Renal cortex interstitium (tissue), 11 donors: Measurements from ENCODE around the gene TUBB8B. TPM values are rescaled to one million over a fixed set of nuclear protein-coding genes. Genes with fewer than 3 reads are reported as not detected.
"Not testable (repeated sequence)": the region's sequence is repeated elsewhere in the genome, so short reads cannot be mapped to it uniquely, and the experiment has no call there.

ENCODE experiments used
- DNase-seq, 11 donors: peaks; one replicate each; pipeline ENCODE4 v3.0.0-alpha.2; 2013; ENCODE audit warnings: low read depth in 9 of 11, low spot score in 4 of 11; ENCODE audit errors: extremely low read depth in 1 of 11
- polyA plus RNA-seq, 3 donors: library from polyadenylated mRNA; unstranded; fragments of 120-200 nt; gene quantifications; one replicate each; pipeline ENCODE4 v1.2.1, GENCODE V29; 2013; ENCODE audit not compliant: insufficient read length in 3 of 3

TUBB8B gene
- polyA plus RNA-seq, 3 donors, result 0.74 to 1.8 (median 0.86) TPM

DNA sequence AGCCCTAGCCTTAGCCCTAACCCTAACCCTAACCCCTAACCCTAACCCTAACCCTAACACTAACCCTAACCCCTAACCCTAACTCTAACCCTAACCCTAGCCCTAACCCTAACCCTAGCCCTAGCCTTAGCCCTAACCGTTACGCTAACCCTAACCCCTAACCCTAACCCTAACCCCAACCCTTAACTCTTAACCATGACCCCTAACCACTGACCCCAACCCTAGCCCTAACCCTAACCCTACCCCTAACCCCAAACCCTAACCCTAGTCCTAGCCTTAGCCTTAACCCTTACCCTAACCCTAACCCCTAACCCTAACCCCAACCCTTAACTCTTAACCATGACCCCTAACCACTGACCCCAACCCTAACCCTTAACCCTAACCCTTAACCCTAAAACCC lies 14.2 kb upstream of the TUBB8B start:
- not testable (repeated sequence) for DNase-seq

DNA sequence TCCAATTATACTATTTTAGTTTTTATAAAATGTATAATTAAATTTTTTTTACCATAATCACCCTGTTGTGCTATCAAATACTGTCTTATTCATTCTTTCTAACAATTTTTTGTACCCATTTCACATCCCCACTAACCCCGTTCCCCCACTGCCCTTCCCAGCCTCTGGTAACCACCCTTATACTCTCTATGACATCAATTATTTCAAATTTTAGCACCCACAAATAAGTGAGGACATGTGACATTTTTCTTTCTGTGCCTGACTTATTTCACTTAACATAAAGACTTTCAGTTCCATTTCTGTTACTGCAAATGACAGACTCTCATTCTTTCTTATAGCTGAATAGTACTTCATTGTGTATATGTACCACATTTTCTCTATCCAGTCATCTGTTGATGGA lies 5.0 kb upstream of the TUBB8B start:
- not testable (repeated sequence) for DNase-seq

DNA sequence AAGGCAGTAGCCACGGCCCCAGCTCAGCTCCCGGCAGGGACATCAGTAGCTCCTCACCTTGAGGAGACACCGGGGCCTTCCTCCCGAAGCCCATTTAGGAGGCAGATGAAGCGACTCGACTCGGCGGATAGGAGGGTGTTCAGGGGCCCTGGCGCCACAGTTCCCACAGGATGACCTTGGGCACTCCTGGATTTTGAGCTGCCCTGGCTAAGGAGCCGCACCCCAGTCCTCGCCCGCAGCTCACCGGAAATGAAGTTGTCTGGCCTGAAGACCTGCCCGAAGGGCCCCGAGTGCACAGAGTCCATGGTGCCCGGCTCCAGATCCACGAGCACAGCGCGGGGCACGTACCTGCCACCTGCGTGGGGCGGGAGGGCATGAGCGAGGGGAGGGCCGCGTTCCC lies 719 bp downstream of the TUBB8B start:
- not testable (repeated sequence) for DNase-seq

DNA sequence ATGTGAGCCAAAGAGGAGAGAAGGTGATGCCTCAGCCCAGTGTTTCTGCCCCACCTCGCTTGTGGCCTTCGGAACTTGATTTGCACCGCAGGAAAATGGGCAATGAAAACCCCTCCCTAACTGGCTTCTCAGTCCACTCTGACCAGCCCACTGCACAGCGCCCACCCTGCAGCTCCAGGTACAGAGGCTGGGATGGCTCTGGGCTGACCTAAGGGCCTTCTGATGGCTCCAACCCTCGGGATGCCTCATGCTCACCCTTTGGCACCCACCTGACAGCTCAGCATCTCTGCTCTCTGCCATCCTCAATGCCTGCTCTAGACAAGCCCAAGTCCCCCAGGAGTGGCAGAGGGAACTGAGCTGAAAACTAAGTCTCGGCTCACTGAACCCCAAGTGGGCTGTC lies 36.2 kb downstream of the TUBB8B start:
- DNase-seq, result not testable (repeated sequence)

DNA sequence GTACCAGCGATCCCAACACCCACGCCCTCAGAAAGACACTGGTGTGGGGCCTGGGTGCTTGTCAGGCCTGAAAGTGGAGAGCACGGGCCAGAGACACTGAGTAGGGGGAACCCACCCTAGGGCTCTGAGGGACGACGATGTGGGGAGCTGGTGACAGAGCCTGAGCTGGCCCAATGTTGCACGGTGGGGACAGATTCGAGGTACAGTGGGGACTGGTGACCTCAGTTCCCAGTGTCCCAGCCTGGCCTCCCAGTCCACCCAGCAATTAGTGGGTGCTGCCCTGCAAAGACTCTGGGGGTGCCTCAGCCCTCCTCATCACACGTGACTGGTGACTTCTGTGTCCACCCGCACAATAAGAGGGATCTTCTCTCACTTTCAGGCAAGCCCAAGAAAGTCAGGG lies 36.6 kb downstream of the TUBB8B start:
- DNase-seq, result not testable (repeated sequence)

DNA sequence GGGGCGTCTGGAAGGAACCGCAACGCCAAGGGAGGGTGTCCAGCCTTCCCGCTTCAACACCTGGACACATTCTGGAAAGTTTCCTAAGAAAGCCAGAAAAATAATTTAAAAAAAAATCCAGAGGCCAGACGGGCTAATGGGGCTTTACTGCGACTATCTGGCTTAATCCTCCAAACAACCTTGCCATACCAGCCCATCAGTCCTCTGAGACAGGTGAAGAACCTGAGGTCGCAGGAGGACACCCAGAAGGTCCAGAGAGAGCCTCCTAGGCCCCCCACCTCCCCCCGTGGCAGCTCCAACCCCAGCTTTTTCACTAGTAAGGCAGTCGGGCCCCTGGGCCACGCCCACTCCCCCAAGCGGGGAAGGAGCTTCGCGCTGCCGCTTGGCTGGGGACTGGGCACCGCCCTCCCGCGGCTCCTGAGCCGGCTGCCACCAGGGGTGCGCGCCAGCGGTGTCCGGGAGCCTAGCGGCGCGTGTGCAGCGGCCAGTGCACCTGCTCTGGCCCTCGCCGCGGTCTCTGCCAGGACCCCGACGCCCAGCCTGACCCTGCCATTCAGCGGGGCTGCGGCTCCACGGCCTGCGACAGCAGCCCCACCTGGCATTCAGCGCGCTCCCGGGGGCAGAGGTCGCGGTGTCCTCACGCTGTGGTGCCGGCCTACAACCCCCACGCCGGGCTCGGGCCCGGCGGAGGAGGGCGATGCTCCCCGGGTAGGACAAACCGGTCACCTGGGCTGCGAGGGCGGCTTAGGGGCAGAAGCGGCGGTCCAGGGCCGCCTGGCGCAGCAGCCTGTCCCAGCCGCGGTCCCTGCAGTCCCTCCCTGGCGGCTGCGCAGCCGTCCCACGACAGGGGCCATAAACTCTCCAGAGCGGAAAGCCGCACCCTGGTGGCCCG lies 37.8 kb downstream of the TUBB8B start:
- DNase-seq, result not testable (repeated sequence)

DNA sequence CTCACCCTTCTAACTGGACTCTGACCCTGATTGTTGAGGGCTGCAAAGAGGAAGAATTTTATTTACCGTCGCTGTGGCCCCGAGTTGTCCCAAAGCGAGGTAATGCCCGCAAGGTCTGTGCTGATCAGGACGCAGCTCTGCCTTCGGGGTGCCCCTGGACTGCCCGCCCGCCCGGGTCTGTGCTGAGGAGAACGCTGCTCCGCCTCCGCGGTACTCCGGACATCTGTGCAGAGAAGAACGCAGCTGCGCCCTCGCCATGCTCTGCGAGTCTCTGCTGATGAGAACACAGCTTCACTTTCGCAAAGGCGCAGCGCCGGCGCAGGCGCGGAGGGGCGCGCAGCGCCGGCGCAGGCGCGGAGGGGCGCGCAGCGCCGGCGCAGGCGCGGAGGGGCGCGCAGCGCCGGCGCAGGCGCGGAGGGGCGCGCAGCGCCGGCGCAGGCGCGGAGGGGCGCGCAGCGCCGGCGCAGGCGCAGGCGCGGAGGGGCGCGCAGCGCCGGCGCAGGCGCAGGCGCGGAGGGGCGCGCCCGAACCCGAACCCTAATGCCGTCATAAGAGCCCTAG lies 38.7 kb downstream of the TUBB8B start:
- not testable (repeated sequence) for DNase-seq

DNA sequence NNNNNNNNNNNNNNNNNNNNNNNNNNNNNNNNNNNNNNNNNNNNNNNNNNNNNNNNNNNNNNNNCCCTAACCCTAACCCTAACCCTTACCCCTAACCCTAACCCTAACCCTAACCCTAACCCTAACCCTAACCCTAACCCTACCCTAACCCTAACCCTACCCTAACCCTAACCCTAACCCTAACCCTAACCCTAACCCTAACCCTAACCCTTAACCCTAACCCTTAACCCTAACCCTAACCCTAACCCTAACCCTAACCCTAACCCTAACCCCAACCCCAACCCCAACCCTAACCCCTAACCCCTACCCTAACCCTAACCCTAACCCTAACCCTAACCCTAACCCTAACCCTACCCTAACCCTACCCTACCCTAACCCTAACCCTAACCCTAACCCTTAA lies 39.5 kb downstream of the TUBB8B start:
- not testable (repeated sequence) for DNase-seq

Other genes starting within 250 kb of the TUBB8B start
- gene USP14, start 108.9 kb upstream of the TUBB8B start, polyA plus RNA-seq, result 10 to 100 TPM; 57.1 to 69.6 (median 62.5) TPM
- 100 to 1,000 TPM in 1 of 3 donors, 10 to 100 TPM in 2; 65.4 to 128 (median 80.4) TPM for gene THOC1, start 218.4 kb upstream of the TUBB8B start, polyA plus RNA-seq